HFFc6 (cell line): ENCODE data around the gene ATP1A3. TPM values are rescaled to one million over a fixed set of nuclear protein-coding genes. Genes with fewer than 3 reads are reported as not detected.
"Not testable (repeated sequence)": the region's sequence is repeated elsewhere in the genome, so short reads cannot be mapped to it uniquely, and the experiment has no call there.

Experiments
- DNase-seq: peaks from one replicate; pipeline ENCODE4 v3.0.0-alpha.2; 2018
- H3K27ac Mint-ChIP-seq: 2 replicates; pipeline ENCODE4 v1.8.0; 2020; ENCODE audit warnings: mild to moderate bottlenecking, mixed read lengths
- H3K27me3 Mint-ChIP-seq: 2 replicates; pipeline ENCODE4 v1.8.0; 2021; ENCODE audit warnings: mild to moderate bottlenecking, moderate library complexity, mixed read lengths; ENCODE audit not compliant: insufficient read depth
- H3K36me3 Mint-ChIP-seq: 2 replicates; pipeline ENCODE4 v1.8.0; 2021; ENCODE audit warnings: low read depth, mixed read lengths
- H3K4me1 Mint-ChIP-seq: 2 replicates; pipeline ENCODE4 v1.8.0; 2020; ENCODE audit warnings: low read depth, mixed read lengths
- H3K4me3 Mint-ChIP-seq: 2 replicates; pipeline ENCODE4 v1.8.0; 2020; ENCODE audit warnings: mild to moderate bottlenecking, moderate library complexity, mixed read lengths
- H3K9me3 Mint-ChIP-seq: 2 replicates; pipeline ENCODE4 v1.8.0; 2020; ENCODE audit warnings: mild to moderate bottlenecking, mixed read lengths
- CTCF ChIP-seq: fragments of 200-600 bp; sonication (generic); IDR thresholded peaks from 2 replicates; pipeline ENCODE4 v1.5.0; 2021; ENCODE audit warnings: antibody characterized with exemption, mild to moderate bottlenecking
- total RNA-seq, 6 experiments: library from RNA; stranded (reverse); fragmentation: NEBNext Ultra II Directional; extraction: Animal tissue kit (Norgen Biotek cat#: 25700); gene quantifications; 2 replicates in 1 of 6; 3 replicates in 5 of 6; pipeline ENCODE4 v1.2.3, GENCODE V29; 2021

The ATP1A3 gene
- total RNA-seq, 6 experiments from 2014 or later: 0.10 to 0.66 (median 0.33) TPM; not detected in 2

- DNase-seq: peak; percentile 15
- H3K9me3 Mint-ChIP-seq: no peaks in the 10 kb centered on the region
- peaks cover 32% of the 10 kb centered on the region for H3K4me1 Mint-ChIP-seq
- H3K27me3 Mint-ChIP-seq: peaks cover 13% of the 10 kb centered on the region
- peak overlapping the region; percentile 46; the same call in 1 of the 2 replicates for H3K4me3 Mint-ChIP-seq
- H3K36me3 Mint-ChIP-seq: no peaks in the 10 kb centered on the region
- peak overlapping the region; percentile 14; the same call in 1 of the 2 replicates for H3K27ac Mint-ChIP-seq
- no peak for TF ChIP-seq CTCF
Measured at GRCh38 chr19:42018503-42019193, 24.6 kb upstream of the ATP1A3 start.

DNA sequence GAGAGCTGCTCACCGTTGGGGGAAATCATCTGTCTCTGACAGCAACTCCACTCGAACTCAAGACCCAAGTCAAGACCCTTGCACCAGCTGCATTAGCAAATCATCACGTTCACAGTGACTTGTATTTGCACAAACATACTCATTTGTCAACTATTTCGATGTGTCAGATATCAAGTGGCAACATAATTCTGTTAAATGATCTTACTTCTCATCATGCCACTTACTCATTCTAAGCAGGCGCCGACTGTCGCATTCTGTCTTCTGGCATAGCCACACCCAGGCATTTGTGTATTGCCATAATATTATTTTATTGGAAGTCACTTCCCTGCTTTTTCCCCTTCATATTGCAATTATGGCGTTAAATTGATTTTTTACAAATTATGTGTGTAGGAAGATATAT is 23.0 kb upstream of the ATP1A3 start:
- Mint-ChIP-seq H3K9me3 (no peaks in the 10 kb centered on the region), H3K27me3 (peaks cover 10% of the 10 kb centered on the region; the same call in 1 of the 2 replicates), H3K36me3 (no peaks in the 10 kb centered on the region), H3K27ac (no peak overlapping the region), H3K4me1 (peaks cover 20% of the 10 kb centered on the region), H3K4me3 (no peak overlapping the region)
- no peak for TF ChIP-seq CTCF
- DNase-seq: no peak

DNA sequence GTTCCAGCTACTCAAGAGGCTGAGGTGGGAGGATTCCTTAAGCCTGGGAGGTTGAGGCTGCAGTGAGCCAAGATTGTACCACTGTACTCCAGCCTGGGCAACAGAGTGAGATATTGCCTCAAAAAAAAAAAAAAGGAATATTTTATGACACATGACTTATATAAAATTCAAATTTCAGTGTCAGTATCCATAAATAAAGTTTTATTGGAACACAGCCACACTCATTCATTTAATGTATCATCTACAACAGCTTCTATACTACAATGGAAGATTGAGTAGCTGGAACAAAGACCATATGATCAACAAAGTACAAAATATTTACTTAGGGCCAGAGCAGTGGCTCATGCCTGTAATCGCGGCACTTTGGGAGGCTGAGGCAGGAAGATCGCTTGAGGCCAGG is 18.7 kb upstream of the ATP1A3 start:
- DNase-seq, H3K4me3 Mint-ChIP-seq, H3K36me3 Mint-ChIP-seq, H3K9me3 Mint-ChIP-seq, H3K27ac Mint-ChIP-seq: not testable (repeated sequence)
- H3K4me1 Mint-ChIP-seq: peaks cover 17% of the 10 kb centered on the region
- H3K27me3 Mint-ChIP-seq: peaks cover 13% of the 10 kb centered on the region; the same call in 1 of the 2 replicates

- Mint-ChIP-seq H3K27me3 (peaks cover 12% of the 10 kb centered on the region), H3K27ac (no peak overlapping the region), H3K4me1 (peaks cover 12% of the 10 kb centered on the region), H3K9me3 (no peaks in the 10 kb centered on the region), H3K36me3 (no peaks in the 10 kb centered on the region), H3K4me3 (no peak overlapping the region)
- DNase-seq: no peak
- no peak for TF ChIP-seq CTCF
Measured at GRCh38 chr19:42010245-42011126, 16.5 kb upstream of the ATP1A3 start.

- DNase-seq: no peak
- Mint-ChIP-seq H3K36me3 (no peaks in the 10 kb centered on the region), H3K4me1 (peaks cover 12% of the 10 kb centered on the region), H3K27ac (no peak overlapping the region), H3K4me3 (no peak overlapping the region), H3K27me3 (peaks cover 41% of the 10 kb centered on the region), H3K9me3 (no peaks in the 10 kb centered on the region)
- TF ChIP-seq CTCF: no peak
Measured at GRCh38 chr19:42006569-42006968, 12.5 kb upstream of the ATP1A3 start.

GRCh38 chr19:42005504-42005903 is 11.5 kb upstream of the ATP1A3 start:
- H3K27me3 Mint-ChIP-seq: peaks cover 48% of the 10 kb centered on the region
- peaks cover 7% of the 10 kb centered on the region for H3K4me1 Mint-ChIP-seq
- H3K9me3 Mint-ChIP-seq: no peaks in the 10 kb centered on the region
- H3K4me3 Mint-ChIP-seq: no peak overlapping the region
- no peak for DNase-seq
- no peaks in the 10 kb centered on the region for H3K36me3 Mint-ChIP-seq
- TF ChIP-seq CTCF: no peak
- no peak overlapping the region for H3K27ac Mint-ChIP-seq
